ENCODE results near the gene CD244.

CD244 gene

GRCh38 chr1:160858507-160858906 lies 4.2 kb downstream of the CD244 start:
- H3K27me3 ChIP-seq (ENCODE audit: insufficient read depth, low read depth, severe bottlenecking) = peaks cover 94% of the 10 kb centered on the region
- H3K4me3 ChIP-seq (ENCODE audit: low read depth, low read length) = no peak overlapping the region
- peaks cover 9% of the 10 kb centered on the region for H3K9me3 ChIP-seq (ENCODE audit: severe bottlenecking)
- H3K27ac ChIP-seq = no peak overlapping the region
- TF ChIP-seq CTCF (IDR thresholded peaks at IDR 0.05; ENCODE audit: low read depth, low read length) = no peak
- no peaks in the 10 kb centered on the region for H3K36me3 ChIP-seq
- no peak for DNase-seq

DNA sequence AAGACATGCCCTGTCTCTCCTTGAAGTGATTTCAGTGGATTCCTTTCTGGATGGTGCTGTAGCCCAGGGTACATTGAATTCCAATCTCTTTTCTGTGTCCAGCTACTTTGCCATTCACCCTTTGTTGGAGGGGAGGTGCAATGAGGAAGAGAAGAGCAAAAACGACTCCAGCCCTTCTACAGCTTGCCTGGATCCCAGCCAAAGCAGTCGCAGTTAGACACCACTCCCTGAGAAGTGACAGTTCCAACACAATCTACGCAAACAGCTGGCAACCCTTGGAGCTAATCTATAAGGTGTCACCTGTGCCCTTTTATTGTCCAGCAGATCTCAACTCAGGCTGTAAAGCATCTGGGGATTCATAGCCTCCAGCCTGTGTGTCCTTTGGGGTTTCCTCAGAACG lies 4.6 kb downstream of the CD244 start:
- H3K4me3 ChIP-seq (ENCODE audit: low read depth, low read length) = no peak overlapping the region
- no peak for TF ChIP-seq CTCF (IDR thresholded peaks at IDR 0.05; ENCODE audit: low read depth, low read length)
- peaks cover 7% of the 10 kb centered on the region for H3K9me3 ChIP-seq (ENCODE audit: severe bottlenecking)
- H3K27ac ChIP-seq = no peak overlapping the region
- DNase-seq = no peak
- no peaks in the 10 kb centered on the region for H3K36me3 ChIP-seq
- H3K27me3 ChIP-seq (ENCODE audit: insufficient read depth, low read depth, severe bottlenecking) = peaks cover 91% of the 10 kb centered on the region

DNA sequence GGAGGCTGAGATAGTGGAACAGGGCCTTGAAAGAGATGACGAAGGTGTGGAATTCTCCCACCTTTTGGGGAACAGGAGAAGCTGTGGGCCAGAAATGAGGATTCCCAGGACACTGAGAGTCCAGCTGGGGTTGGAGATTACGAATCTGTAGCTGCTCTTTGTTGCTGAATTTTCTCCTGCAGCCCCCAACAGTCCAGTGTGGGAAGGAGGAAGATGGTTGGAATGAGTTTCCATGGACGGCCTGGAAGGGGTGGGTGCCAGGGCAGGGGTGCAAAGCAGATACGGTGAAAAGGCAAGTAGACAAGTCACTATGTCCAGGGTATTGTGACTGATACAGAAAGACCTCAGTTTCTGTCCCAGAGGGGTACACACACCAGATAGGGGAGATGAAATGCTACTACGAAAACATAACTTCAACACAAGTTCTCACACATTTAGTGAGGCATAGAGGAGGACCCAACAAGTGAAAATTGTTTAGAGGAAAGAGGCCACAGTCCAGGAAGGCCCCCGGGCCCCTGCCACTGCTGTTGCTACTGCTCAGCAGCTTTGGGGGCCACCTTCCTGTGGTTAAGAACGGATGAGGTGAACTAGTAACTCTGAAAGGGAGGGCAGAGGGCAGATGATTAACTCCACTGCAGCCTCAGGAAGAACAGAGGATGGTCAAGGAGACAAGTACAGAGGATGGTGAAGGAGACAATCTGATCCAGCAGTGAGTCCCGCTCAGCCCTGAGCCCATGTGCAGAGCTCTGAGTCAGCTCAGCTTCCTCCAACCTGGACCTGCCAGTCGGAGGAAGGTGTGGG lies 7.3 kb downstream of the CD244 start:
- H3K9me3 ChIP-seq (ENCODE audit: severe bottlenecking) = peaks cover 9% of the 10 kb centered on the region
- H3K36me3 ChIP-seq = no peaks in the 10 kb centered on the region
- H3K27me3 ChIP-seq (ENCODE audit: insufficient read depth, low read depth, severe bottlenecking) = peaks cover 91% of the 10 kb centered on the region
- no peak for DNase-seq
- no peak overlapping the region for H3K27ac ChIP-seq
- H3K4me3 ChIP-seq (ENCODE audit: low read depth, low read length) = no peak overlapping the region
- no peak for TF ChIP-seq CTCF (IDR thresholded peaks at IDR 0.05; ENCODE audit: low read depth, low read length)

DNA sequence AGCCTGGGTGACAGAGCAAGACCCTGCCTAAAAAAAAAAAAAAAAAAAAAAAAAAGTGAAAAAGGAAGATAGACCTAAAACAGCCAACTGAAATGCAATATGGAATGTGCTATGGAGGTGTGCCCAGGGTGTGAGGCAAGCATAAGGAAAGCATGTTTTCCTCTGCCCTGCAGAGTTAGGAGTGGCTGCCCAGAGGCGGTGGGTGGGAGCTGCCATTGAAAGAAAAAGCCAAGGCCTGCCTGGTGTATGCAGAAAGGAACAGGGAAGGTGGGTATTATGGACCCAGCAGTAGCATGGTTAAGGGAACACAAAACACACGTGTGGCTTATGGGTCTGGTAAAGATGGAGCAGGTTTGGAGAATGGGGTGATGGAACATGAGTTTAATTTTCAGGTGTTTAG lies 8.9 kb downstream of the CD244 start:
- no peak for DNase-seq
- Histone ChIP-seq H3K27me3 (ENCODE audit: insufficient read depth, low read depth, severe bottlenecking) (peaks cover 88% of the 10 kb centered on the region), H3K27ac (no peak overlapping the region), H3K36me3 (no peaks in the 10 kb centered on the region), H3K4me3 (ENCODE audit: low read depth, low read length) (no peak overlapping the region), H3K9me3 (ENCODE audit: severe bottlenecking) (peaks cover 9% of the 10 kb centered on the region)
- no peak for TF ChIP-seq CTCF (IDR thresholded peaks at IDR 0.05; ENCODE audit: low read depth, low read length)

DNA sequence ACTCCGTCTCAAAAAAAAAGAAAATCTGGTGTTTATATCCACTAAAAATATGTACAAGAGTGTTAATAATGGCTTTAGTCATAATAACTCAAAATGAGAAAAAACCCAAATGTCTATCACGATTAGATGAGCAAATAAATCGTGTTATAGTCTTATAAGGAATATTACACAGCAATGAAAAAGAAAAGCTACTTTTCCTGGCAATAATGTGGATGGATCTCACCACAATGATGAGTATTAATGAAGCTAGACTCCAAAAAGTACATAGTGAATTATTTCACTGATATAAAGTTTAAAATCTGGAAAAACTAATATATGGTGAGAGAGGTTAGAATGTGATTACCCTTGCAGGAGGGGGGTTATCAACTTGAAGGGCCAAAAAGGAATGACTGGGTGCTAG lies 9.7 kb downstream of the CD244 start:
- H3K4me3 ChIP-seq (ENCODE audit: low read depth, low read length) = no peak overlapping the region
- no peak for DNase-seq
- peaks cover 88% of the 10 kb centered on the region for H3K27me3 ChIP-seq (ENCODE audit: insufficient read depth, low read depth, severe bottlenecking)
- peaks cover 5% of the 10 kb centered on the region for H3K9me3 ChIP-seq (ENCODE audit: severe bottlenecking)
- TF ChIP-seq CTCF (IDR thresholded peaks at IDR 0.05; ENCODE audit: low read depth, low read length) = no peak
- no peak overlapping the region for H3K27ac ChIP-seq
- H3K36me3 ChIP-seq = no peaks in the 10 kb centered on the region

DNA sequence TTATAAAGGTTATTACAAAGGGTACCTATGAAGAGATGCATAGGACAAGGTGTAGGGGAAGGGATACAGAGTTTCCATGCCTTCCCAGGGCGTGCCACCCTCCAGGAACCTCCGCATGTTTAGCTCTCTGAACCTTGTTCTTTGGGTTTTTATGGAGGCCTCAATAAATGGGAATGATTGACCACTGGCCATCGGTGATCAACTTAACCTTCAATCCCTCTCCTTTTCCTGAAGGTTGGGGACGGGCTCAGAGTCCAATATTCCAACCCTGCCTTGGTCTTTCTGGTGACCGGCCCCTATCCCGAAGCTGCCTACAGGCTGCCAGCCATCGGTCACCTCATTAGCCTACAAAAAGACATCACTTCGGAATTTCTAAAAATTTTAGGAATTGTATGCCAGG lies 11.7 kb downstream of the CD244 start:
- Histone ChIP-seq H3K36me3 (no peaks in the 10 kb centered on the region), H3K27me3 (ENCODE audit: insufficient read depth, low read depth, severe bottlenecking) (peaks cover 89% of the 10 kb centered on the region), H3K9me3 (ENCODE audit: severe bottlenecking) (peaks cover 5% of the 10 kb centered on the region), H3K4me3 (ENCODE audit: low read depth, low read length) (no peak overlapping the region), H3K27ac (no peak overlapping the region)
- TF ChIP-seq CTCF (IDR thresholded peaks at IDR 0.05; ENCODE audit: low read depth, low read length) = no peak
- no peak for DNase-seq
